HG02870 (cell line): ENCODE measurements around the gene HTRA1.

Experiments used
- ATAC-seq: cut with Tn5 transposase; IDR thresholded peaks from one replicate; pipeline ENCODE4 v1.9.1; 2021; ENCODE audit warnings: mild to moderate bottlenecking, moderate library complexity; ENCODE audit not compliant: unreplicated experiment

Gene HTRA1

DNA sequence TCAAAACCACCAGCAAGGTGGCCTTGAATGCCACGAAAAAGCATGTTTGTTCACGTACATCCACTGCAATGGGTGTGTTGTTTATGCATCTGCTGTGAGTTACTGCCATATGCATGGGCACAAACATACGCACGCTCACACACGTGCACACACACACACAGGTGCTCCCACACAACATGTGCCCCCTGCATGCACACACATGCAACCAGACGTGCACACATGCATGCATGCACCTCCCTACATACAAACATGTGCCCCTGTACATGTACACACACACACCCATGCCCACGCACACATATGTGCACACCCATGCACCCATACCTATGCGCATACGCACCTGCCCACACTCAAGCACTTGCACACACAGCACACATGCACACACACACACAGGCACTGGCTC is 89.1 kb downstream of the HTRA1 start:
- ATAC-seq, result no peak

DNA sequence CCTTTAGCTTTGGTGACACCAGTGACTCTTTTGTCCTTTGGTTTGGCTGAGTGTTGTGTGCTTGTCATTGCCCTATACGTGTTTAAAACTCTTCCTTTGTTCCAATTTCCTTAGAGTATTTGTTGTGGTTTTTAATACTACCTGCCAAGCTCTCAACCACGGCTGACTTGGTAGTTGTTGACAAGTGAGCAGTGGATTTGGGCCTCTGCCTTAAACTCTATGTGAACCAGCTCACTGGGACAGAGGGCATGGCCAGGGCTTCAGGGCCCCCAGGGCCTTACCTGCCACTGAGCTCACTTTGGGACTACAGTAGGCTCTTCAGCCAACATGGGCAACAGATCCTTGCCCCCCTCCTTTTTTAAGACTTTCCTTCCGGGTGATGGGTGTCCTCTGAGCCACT is 89.6 kb downstream of the HTRA1 start:
- ATAC-seq, result no peak

DNA sequence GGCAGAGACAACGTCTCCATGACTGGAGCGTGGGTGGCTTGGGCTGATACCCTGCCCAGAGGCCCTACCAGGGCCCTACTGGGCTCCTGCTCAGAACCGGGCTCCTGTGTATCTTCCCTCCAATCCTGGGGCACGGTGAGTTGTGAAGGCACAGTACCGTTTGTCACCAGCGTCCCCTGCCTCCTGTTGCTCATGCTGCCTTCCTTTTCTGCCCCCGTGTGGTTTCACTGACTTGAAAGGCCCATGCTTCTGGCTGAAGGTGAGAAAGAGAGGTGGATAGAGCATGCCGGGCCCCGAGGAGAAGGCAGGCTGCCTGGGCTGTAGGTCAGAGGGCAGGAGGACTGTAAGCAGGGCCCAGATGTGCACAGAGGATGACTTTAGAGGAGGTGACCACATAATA is 90.1 kb downstream of the HTRA1 start:
- no peak for ATAC-seq

DNA sequence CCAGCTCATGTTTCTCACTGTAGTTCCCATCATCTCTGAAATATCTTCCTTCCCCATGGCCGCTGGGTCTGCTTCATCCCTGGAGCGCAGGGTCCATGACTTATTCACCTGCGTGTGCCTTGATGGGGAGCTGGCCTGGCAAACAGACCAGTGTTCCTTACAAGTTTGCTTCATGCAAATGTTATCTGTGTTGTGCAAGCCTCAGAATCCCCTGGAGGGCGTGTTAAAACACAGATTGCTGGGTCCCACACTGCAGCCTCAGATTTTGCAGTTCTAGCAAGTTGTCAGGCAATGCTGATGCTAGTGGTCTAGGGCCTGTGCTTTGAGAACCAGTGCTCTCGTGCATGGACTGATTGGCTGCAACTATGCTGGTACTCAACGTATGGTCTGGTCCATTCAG is 92.0 kb downstream of the HTRA1 start:
- no peak for ATAC-seq

GRCh38 chr10:122554131-122555036 is 93.0 kb downstream of the HTRA1 start:
- no peak for ATAC-seq

GRCh38 chr10:122555442-122555841 is 94.1 kb downstream of the HTRA1 start:
- ATAC-seq, result no peak

GRCh38 chr10:122557516-122557915 is 96.2 kb downstream of the HTRA1 start:
- no peak for ATAC-seq

DNA sequence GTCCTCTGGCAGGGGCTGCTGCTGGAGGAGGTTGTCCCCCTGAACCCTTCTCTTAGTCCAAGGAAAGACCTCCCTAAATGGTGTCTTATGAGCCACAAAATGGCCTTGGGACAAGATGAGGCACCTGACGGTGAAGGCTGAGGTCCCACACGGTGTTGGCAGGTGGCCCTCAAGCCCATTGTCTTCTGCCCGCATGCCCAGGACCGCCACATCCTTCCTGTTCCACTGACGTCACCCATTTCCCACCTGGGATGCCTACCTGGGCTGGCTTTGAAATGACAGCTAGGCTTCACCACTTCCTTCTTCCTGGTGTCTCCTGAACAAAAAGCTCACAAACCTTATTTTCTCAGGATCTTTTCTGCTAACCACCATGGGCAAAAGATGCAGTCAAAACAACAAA is 97.1 kb downstream of the HTRA1 start:
- no peak for ATAC-seq

- no peak for ATAC-seq
Measured at GRCh38 chr10:122559228-122559627, 97.9 kb downstream of the HTRA1 start.

DNA sequence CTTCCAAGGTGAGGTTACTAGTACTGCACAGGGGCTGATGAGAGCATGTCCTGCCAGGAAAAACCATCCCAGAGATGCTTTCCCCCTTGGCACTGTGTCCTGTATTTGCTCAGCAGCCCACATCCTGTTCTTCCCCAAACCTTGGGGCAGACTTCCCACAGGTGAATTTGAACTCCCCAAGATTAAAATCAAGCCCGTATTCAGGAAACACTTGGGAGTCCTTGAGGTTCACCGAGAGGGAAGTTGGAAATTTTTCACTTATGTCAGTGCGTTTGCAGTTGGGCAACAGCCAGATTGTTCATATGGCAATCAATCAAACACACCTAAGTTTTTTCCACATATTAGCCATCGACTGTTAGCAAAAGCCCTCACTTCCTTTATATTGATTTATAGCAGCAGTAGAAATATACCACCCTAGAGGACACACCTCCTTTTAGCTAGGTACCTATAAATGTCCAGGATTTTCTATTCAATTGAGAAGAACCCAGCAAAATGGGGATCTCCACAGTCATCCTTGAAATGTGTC is 99.0 kb downstream of the HTRA1 start, which contains the start of gene DMBT1:
Gene DMBT1, plus strand, starts transcription at position 476 of the 526 bp plus-strand sequence. Its CDS starts 17 bp downstream, at position 493.
- ATAC-seq, result no peak

DNA sequence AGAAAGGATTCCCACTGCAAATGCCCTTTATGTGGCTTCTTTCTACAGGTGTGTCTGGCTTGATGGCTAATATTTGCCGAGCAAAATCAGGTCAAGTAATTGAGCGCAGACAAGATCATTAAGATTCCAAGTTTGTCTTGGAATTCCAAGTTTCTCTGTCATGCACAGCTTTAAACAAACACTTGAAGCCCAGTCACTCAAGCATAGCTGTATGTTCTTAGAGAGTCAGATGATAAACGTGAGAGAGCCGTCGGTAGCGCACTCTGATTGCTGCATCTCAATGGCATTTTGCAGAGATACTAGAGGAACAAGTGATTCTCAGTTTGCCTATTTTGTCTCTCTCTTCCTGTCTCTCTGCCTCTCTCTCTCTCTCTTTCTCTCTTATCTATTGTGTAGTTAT is 99.9 kb downstream of the HTRA1 start:
- ATAC-seq, result no peak

GRCh38 chr10:122561792-122562191 is 100.4 kb downstream of the HTRA1 start:
- no peak for ATAC-seq
